NCI-H524 treated with DMSO at 0.1 percent for 48 hours (cell line): Measurements from ENCODE around the gene LRRC70.
"Not testable (repeated sequence)": the region's sequence is repeated elsewhere in the genome, so short reads cannot be mapped to it uniquely, and the experiment has no call there.

Experiments used
- DNase-seq: peaks from one replicate; lab custom pipeline; 2025; lab: John Stamatoyannopoulos, UW

LRRC70 gene

DNA sequence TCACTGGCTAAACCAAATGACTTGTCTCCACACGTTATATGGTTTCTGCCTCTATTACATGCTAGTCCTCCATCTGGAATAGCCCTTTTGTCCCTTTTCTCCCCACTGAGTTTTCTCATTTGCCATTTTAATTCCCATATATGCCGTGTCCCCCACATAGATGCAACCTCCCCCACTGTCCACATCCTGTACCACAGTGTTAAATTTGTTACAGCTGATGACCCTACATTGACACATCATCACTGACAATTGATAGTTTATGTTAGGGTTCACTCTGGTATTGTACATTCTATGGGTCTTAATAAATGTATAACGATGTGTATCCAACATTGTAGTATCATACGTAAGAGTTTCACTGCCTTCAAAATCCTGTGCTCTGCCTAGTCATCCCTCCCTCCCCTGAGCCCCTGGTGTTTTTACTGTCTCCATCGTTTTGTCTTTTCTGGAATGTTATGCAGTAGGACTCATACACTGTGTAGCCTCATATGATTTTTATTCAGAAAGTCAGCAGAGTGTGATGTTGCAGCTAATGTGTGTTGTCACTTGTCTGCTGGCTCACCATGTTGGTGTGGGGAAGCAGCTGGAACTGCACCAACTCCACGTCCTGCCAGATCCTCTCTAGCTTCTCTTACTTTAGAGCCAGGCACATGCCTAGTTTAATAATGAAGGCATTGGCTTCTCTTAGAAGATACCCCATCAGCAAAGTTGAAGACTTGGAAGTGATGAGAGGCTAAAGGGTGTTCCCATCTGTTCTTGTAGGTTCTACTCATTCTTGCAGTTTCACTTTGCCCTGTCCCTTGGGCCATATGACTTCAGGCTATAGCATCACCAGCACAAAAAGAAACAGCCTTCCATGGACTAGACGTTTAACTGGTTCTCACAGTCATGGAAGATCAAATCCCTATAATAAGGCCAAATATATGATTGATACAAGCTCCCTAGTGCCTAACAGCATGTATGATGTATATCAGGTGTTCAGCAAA, 30.2 kb downstream of the LRRC70 start:
- no peak for DNase-seq

DNA sequence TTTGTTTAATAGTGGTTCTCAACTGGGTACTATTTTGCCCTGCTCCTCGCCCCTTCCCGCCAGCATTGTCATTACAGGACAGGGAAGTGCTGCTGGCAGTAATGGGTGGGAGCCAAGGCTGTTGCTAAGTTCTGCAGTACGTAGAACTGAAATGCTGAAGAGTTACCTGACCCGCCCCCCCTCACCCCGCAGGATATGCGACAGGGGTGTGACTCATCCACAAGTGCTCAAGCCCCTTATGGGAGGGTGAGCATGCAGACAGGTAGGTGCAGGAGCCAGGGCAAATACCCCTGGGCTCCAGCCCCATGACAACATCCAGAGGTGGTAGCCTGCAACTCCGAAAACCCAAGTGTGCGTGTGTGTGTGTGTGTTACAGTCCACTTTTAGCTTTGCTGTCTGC, 35.7 kb downstream of the LRRC70 start:
- no peak for DNase-seq

DNA sequence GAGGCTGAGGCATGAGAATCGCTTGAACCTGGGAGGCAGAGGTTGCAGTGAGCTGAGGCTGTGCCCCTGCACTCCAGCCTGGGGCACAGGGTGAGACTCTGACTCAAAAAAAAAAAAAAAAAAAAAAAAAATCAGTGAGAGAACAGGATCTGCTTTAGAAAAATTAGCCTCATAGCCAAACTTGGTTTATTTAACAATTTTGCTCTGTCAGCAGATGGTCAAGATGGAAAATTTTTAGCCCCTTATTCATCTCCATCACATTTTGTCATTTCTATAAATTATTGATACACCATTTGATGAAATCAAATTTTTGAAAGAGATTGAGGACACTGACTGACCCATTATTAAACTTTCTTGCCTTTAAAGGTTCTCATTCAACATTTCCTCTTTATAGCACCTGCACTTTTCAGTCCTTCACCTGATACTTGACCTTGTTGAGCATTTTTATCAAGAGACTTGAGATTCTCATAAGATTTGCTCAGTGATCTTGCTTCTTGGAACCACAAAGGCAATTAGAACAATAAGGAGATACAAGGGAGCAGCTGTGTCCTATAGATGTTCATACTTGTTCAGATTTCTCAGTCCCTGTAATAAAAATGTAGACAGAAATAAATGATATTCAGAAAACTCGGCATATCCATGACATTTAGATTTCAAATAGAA, 38.1 kb downstream of the LRRC70 start:
- DNase-seq = no peak

DNA sequence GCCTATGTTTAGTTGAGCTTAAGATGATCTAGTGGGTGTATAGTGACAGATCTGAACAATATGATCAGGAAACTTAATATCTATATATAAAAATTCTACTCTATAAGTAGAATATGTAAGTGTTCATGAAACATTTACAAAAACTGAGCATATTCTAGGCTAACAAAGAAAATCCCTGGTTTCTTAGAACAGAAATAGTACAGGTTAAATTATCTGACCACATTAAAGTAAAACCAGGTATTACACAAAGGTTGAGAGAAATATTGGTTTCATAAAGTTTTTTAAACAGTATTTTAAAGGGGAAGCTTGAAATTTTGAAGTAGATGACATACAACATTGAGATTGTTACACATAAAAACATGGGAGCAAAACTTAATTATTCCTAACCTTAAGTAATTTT, 39.3 kb downstream of the LRRC70 start:
- DNase-seq = no peak

DNA sequence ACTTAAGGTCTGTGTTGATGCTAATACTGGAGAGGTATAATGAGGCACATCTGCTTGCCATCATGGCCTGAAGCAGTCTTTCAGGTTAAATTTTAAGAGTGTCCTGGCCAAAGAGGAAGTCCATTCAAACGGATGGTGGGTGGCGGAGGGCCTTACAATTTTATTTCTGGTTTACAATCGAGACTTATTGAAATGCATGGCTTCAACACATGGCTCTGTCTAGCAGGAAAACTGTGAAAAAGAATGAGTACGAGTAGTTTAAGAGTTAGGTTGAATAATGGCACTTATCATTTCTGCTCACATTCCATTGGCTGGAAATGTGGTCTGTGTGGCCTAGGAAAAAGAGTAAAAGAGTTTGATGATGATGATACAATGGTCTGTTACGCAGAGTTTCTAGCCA, 42.1 kb downstream of the LRRC70 start:
- no peak for DNase-seq

DNA sequence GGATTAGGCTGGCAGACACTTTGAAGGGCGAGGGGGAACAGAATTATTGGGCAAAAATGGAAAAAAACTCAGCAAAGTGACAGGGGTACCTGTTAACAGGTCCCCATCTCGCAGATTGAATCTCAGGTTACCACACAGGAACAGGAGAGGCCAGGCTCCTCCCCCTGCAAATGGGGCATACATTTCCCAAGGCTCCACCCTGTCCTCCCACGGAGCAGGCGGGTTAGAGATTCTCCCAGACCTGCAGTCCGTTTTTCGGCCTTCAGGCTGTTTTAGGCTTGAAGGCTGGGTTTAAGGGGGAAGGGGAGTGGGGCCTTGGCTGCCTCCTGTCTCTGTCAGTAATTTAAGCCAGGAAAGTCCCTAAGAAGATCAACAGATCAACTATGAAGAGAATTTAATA, 42.7 kb downstream of the LRRC70 start:
- no peak for DNase-seq

DNA sequence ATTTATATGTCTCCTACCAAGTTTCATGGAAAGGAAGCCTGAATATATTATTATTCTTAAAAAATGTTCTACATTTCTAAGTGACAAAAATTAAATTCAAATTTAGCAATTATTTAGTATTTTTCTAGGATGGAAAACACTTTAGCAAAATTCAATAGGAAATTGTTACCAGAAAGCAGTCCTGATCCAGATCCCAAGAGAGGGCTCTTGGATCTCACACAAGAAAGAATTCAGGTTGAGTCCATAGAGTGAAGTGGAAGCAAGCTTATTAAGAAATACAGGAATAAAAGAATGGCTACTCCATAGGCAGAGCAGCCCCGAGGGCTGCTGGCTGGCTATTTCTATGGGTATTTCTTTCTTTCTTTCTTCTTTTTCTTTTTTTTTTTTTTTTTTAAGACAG, 44.7 kb downstream of the LRRC70 start:
- no peak for DNase-seq

DNA sequence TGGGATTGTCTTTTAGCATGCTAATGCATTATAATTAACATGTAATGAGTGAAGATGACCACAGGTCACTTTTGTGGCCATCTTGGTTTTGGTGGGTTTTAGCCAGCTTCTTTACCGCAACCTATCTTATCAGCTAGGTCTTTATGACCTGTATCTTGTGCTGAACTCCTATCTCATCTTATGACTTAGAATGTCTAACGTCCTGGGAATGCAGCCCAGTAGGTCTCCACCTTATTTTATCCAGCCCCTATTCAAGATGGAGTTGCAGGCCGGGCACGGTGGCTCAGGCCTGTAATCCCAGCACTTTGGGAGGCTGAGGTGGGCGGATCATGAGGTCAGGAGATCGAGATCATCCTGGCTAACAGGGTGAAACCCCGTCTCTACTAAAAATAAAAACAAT, 45.8 kb downstream of the LRRC70 start:
- not testable (repeated sequence) for DNase-seq

DNA sequence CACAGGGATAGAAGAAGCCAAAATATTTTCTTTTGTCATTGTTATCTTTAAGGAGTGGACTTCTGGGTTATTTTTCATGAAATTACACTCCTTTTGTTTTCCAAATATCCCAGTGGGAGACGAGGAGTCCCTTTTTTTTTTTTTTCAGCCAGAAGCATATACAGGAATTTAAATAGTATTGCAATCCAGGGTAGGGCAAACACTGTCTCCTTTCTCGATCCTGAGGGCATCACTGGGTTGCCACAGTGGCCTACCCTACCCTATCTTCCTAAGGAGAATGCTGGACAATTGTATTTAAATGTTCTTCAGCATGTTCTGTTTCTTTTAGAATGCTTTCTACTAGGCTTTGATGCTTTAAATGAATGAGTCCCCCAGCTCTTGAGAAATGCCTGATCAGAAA, 47.9 kb downstream of the LRRC70 start:
- DNase-seq = no peak

DNA sequence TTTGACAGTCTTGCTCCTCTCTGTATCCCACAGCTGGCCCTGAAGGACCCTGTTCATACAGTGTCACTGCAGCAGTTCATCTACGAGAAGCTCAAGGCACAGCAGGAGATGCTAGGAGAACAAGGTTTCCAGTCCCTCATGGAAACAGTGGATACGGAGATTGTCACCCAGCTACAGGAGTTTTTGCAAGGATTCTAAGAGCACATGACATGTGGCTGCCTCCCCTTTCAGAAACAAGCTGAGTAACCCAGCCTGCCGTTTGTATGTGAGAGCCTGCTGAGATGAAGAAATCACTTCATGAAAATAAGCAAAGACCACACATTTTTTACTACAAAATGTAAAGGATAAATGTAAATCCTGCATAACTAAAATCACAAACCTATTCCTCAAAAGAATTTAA, 48.5 kb downstream of the LRRC70 start:
- DNase-seq = no peak

DNA sequence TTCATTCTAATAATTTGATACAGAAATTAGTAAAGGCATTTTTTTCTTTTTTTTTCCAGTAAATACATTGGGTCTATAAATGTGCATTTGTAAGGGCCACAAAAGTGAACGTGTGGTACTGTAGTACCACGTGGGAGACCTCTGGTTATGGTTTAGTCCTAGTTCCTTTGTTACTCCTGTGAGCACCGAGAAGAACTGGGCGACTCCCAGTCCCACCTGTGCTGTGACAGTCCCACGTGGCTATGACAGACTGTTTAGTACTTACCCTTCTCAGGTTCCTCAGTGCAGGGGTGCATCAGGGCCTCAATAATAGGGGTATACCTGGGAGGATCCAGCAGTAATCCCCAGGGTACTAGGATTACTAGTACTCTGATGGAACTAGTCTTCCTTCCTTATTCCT, 49.3 kb downstream of the LRRC70 start:
- no peak for DNase-seq
